Measurements from ENCODE around the gene COMT. TPM values are rescaled to one million over a fixed set of nuclear protein-coding genes. Genes with fewer than 3 reads are reported as not detected.

Gene COMT
- polyA plus RNA-seq, 6 donors from 2014 or later = 62.2 to 76.0 (median 69.6) TPM

GRCh38 chr22:20002636-20003035 is 61.1 kb downstream of the COMT start:
- no peak overlapping the region for H3K4me3 Mint-ChIP-seq
- H3K9me3 Mint-ChIP-seq = peaks cover 0 to 23% (median 18%) of the 10 kb centered on the region in 7 donors
- no peak for DNase-seq
- H3K27ac Mint-ChIP-seq = peak overlapping the region in 1 of 6 donors; percentile 61
- no peaks in the 10 kb centered on the region for H3K27me3 Mint-ChIP-seq
- H3K36me3 Mint-ChIP-seq = peaks cover 10 to 13% of the 10 kb centered on the region in 2 donors
- no peak for ATAC-seq (ENCODE audit: low read depth in 2 of 2)
- H3K4me1 Mint-ChIP-seq = no peaks in the 10 kb centered on the region

- no peak for DNase-seq
- H3K4me3 Mint-ChIP-seq = peak overlapping the region in 1 of 8 donors; percentile 18
- peaks cover 10 to 13% of the 10 kb centered on the region in 2 donors for H3K36me3 Mint-ChIP-seq
- no peaks in the 10 kb centered on the region for H3K4me1 Mint-ChIP-seq
- peaks cover 0 to 23% (median 18%) of the 10 kb centered on the region in 7 donors for H3K9me3 Mint-ChIP-seq
- no peaks in the 10 kb centered on the region for H3K27me3 Mint-ChIP-seq
- no peak overlapping the region for H3K27ac Mint-ChIP-seq
- ATAC-seq (ENCODE audit: low read depth in 2 of 2) = no peak
Observed at GRCh38 chr22:20003304-20003703, 61.7 kb downstream of the COMT start.

- H3K9me3 Mint-ChIP-seq = peaks cover 0 to 23% (median 18%) of the 10 kb centered on the region in 7 donors
- no peaks in the 10 kb centered on the region for H3K27me3 Mint-ChIP-seq
- no peaks in the 10 kb centered on the region for H3K4me1 Mint-ChIP-seq
- ATAC-seq (ENCODE audit: low read depth in 2 of 2) (no peak), DNase-seq (no peak)
- H3K4me3 Mint-ChIP-seq = no peak overlapping the region
- peaks cover 10 to 13% of the 10 kb centered on the region in 2 donors for H3K36me3 Mint-ChIP-seq
- no peak overlapping the region for H3K27ac Mint-ChIP-seq
Observed at GRCh38 chr22:20004464-20004863, 62.9 kb downstream of the COMT start.

GRCh38 chr22:20008221-20008995 is 66.8 kb downstream of the COMT start:
- H3K4me1 Mint-ChIP-seq = peaks cover 0 to 2% (median 0%) of the 10 kb centered on the region in 3 donors
- peaks cover 0 to 15% (median 11%) of the 10 kb centered on the region in 7 donors for H3K9me3 Mint-ChIP-seq

GRCh38 chr22:20009018-20009491 is 67.5 kb downstream of the COMT start:
- peaks cover 0 to 2% (median 0%) of the 10 kb centered on the region in 3 donors for H3K4me1 Mint-ChIP-seq
- DNase-seq = no peak
- no peaks in the 10 kb centered on the region for H3K27me3 Mint-ChIP-seq
- ATAC-seq (ENCODE audit: low read depth in 2 of 2) = no peak
- H3K27ac Mint-ChIP-seq = no peak overlapping the region
- no peaks in the 10 kb centered on the region for H3K36me3 Mint-ChIP-seq
- H3K9me3 Mint-ChIP-seq = peaks cover 0 to 9% (median 4%) of the 10 kb centered on the region in 7 donors
- H3K4me3 Mint-ChIP-seq = no peak overlapping the region

More at GRCh38 chr22:20008221-20008995, 66.8 kb downstream of the COMT start:
- no peak for DNase-seq
- no peak overlapping the region for H3K27ac Mint-ChIP-seq
- H3K4me3 Mint-ChIP-seq = no peak overlapping the region
- no peaks in the 10 kb centered on the region for H3K27me3 Mint-ChIP-seq
- H3K36me3 Mint-ChIP-seq = peaks cover 3 to 4% of the 10 kb centered on the region in 2 donors
- ATAC-seq (ENCODE audit: low read depth in 2 of 2) = no peak

- peaks cover 0 to 2% (median 0%) of the 10 kb centered on the region in 3 donors for H3K4me1 Mint-ChIP-seq
- ATAC-seq (ENCODE audit: low read depth in 2 of 2) (no peak), DNase-seq (no peak)
- H3K9me3 Mint-ChIP-seq = peaks cover 0 to 2% (median 0%) of the 10 kb centered on the region in 7 donors
- H3K4me3 Mint-ChIP-seq = no peak overlapping the region
- no peaks in the 10 kb centered on the region for H3K36me3 Mint-ChIP-seq
- peaks cover 0 to 4% (median 3%) of the 10 kb centered on the region in 3 donors for H3K27me3 Mint-ChIP-seq
- H3K27ac Mint-ChIP-seq = peak overlapping the region in 1 of 6 donors; percentile 7
Observed at GRCh38 chr22:20009582-20010306, 68.2 kb downstream of the COMT start.

GRCh38 chr22:20010307-20011122 is 68.9 kb downstream of the COMT start:
- peaks cover 0 to 9% (median 8%) of the 10 kb centered on the region in 3 donors for H3K27me3 Mint-ChIP-seq
- no peaks in the 10 kb centered on the region for H3K9me3 Mint-ChIP-seq
- H3K4me1 Mint-ChIP-seq = peaks cover 3 to 6% (median 3%) of the 10 kb centered on the region in 3 donors
- H3K36me3 Mint-ChIP-seq = no peaks in the 10 kb centered on the region
- peak overlapping the region in 1 of 6 donors; percentile 60 for H3K27ac Mint-ChIP-seq
- ATAC-seq (ENCODE audit: low read depth in 2 of 2) (no peak), DNase-seq (no peak)
- H3K4me3 Mint-ChIP-seq = no peak overlapping the region

- peak overlapping the region in 1 of 6 donors; percentile 28 for H3K27ac Mint-ChIP-seq
- H3K36me3 Mint-ChIP-seq = no peaks in the 10 kb centered on the region
- H3K27me3 Mint-ChIP-seq = peaks cover 0 to 9% (median 8%) of the 10 kb centered on the region in 3 donors
- no peak overlapping the region for H3K4me3 Mint-ChIP-seq
- no peak for DNase-seq
- peaks cover 3 to 6% (median 3%) of the 10 kb centered on the region in 3 donors for H3K4me1 Mint-ChIP-seq
- ATAC-seq (ENCODE audit: low read depth in 2 of 2) = no peak
- H3K9me3 Mint-ChIP-seq = no peaks in the 10 kb centered on the region
Observed at GRCh38 chr22:20011123-20011992, 69.8 kb downstream of the COMT start.

- H3K4me1 Mint-ChIP-seq = peaks cover 3 to 9% (median 5%) of the 10 kb centered on the region in 3 donors
- H3K27me3 Mint-ChIP-seq = peaks cover 0 to 9% (median 8%) of the 10 kb centered on the region in 3 donors
- peak overlapping the region in 1 of 8 donors; percentile 62 for H3K4me3 Mint-ChIP-seq
- no peaks in the 10 kb centered on the region for H3K36me3 Mint-ChIP-seq
- DNase-seq (no peak), ATAC-seq (ENCODE audit: low read depth in 2 of 2) (no peak)
- H3K9me3 Mint-ChIP-seq = no peaks in the 10 kb centered on the region
- no peak overlapping the region for H3K27ac Mint-ChIP-seq
Observed at GRCh38 chr22:20011993-20012740, 70.6 kb downstream of the COMT start.

- Mint-ChIP-seq H3K4me3 (no peak overlapping the region), H3K27ac (no peak overlapping the region)
- ATAC-seq (ENCODE audit: low read depth in 2 of 2) = no peak
Observed at GRCh38 chr22:20012741-20013331, 71.3 kb downstream of the COMT start.

GRCh38 chr22:20013382-20013871 is 71.9 kb downstream of the COMT start:
- DNase-seq (peak; percentile 37), ATAC-seq (ENCODE audit: low read depth in 2 of 2) (no peak)
- Mint-ChIP-seq H3K27me3 (peaks cover 0 to 9% (median 8%) of the 10 kb centered on the region in 3 donors), H3K4me1 (peaks cover 6 to 16% (median 11%) of the 10 kb centered on the region in 3 donors), H3K9me3 (no peaks in the 10 kb centered on the region), H3K27ac (peak overlapping the region in 1 of 6 donors; percentile 26), H3K36me3 (no peaks in the 10 kb centered on the region), H3K4me3 (peak overlapping the region in 2 of 8 donors; percentile 29 to 49)

More at GRCh38 chr22:20012741-20013331, 71.3 kb downstream of the COMT start:
- Mint-ChIP-seq H3K36me3 (no peaks in the 10 kb centered on the region), H3K9me3 (no peaks in the 10 kb centered on the region), H3K4me1 (peaks cover 6 to 16% (median 10%) of the 10 kb centered on the region in 3 donors), H3K27me3 (peaks cover 0 to 9% (median 8%) of the 10 kb centered on the region in 3 donors)
- no peak for DNase-seq
